Adipocyte (in vitro differentiated cells): Measurements from ENCODE around the gene TMEM82.
A peak's percentile ranks its signal among the peaks of the same experiment; 100 is the strongest.

Experiments
- DNase-seq: peaks from one replicate; pipeline ENCODE4 v3.0.0-alpha.2; 2015; ENCODE audit warnings: low read depth
- H3K27me3 ChIP-seq: replicated peaks from 2 replicates; pipeline ENCODE4 v1.7.0; 2013; ENCODE audit warnings: mild to moderate bottlenecking, low read length, moderate library complexity; ENCODE audit not compliant: control insufficient read depth, insufficient read depth
- H3K36me3 ChIP-seq: 2 replicates; pipeline ENCODE4 v1.7.0; 2013; ENCODE audit warnings: low read length, mild to moderate bottlenecking, moderate library complexity; ENCODE audit not compliant: control insufficient read depth, insufficient read depth, severe bottlenecking
- H3K4me1 ChIP-seq: 2 replicates; pipeline ENCODE4 v1.7.0; 2013; ENCODE audit warnings: mild to moderate bottlenecking, low read length, moderate library complexity; ENCODE audit not compliant: control insufficient read depth, insufficient read depth
- H3K4me3 ChIP-seq: 2 replicates; pipeline ENCODE4 v1.7.0; 2013; ENCODE audit warnings: mild to moderate bottlenecking, low read length, moderate library complexity
- H3K9ac ChIP-seq: 2 replicates; pipeline ENCODE4 v1.7.0; 2013; ENCODE audit warnings: mild to moderate bottlenecking, low read length, moderate library complexity
- H3K9me3 ChIP-seq: 2 replicates; pipeline ENCODE4 v1.7.0; 2013; ENCODE audit warnings: mild to moderate bottlenecking, low read length, moderate library complexity; ENCODE audit not compliant: control insufficient read depth

Gene TMEM82

GRCh38 chr1:15758953-15759661 is 16.8 kb downstream of the TMEM82 start:
- H3K4me3 ChIP-seq, result peak overlapping the region; percentile 80
- no peaks in the 10 kb centered on the region for H3K9me3 ChIP-seq
- peak; percentile 72 for DNase-seq
- peaks cover 40% of the 10 kb centered on the region for H3K4me1 ChIP-seq
- no peaks in the 10 kb centered on the region for H3K36me3 ChIP-seq
- no peaks in the 10 kb centered on the region for H3K27me3 ChIP-seq
- peak overlapping the region; percentile 85 for H3K9ac ChIP-seq

- Histone ChIP-seq H3K27me3 (no peaks in the 10 kb centered on the region), H3K36me3 (peaks cover 7% of the 10 kb centered on the region), H3K9ac (peak overlapping the region; percentile 71), H3K4me1 (peaks cover 34% of the 10 kb centered on the region), H3K4me3 (peak overlapping the region; percentile 65), H3K9me3 (no peaks in the 10 kb centered on the region)
- DNase-seq, result peak; percentile 73
These were observed 18.4 kb downstream of the TMEM82 start for GRCh38 chr1:15760520-15761211.

GRCh38 chr1:15761366-15762128 is 19.2 kb downstream of the TMEM82 start:
- no peaks in the 10 kb centered on the region for H3K27me3 ChIP-seq
- H3K9me3 ChIP-seq, result no peaks in the 10 kb centered on the region
- peak overlapping the region; percentile 65 for H3K4me3 ChIP-seq
- peaks cover 33% of the 10 kb centered on the region for H3K4me1 ChIP-seq
- peaks cover 9% of the 10 kb centered on the region for H3K36me3 ChIP-seq
- H3K9ac ChIP-seq, result peak overlapping the region; percentile 71
- DNase-seq, result peak; percentile 23

- Histone ChIP-seq H3K36me3 (peaks cover 9% of the 10 kb centered on the region), H3K9ac (no peak overlapping the region), H3K27me3 (no peaks in the 10 kb centered on the region), H3K4me1 (peaks cover 28% of the 10 kb centered on the region), H3K9me3 (no peaks in the 10 kb centered on the region), H3K4me3 (no peak overlapping the region)
- DNase-seq, result no peak
These were observed 20.2 kb downstream of the TMEM82 start for GRCh38 chr1:15762546-15762945.

- H3K4me1 ChIP-seq, result peaks cover 21% of the 10 kb centered on the region
- H3K4me3 ChIP-seq, result no peak overlapping the region
- H3K9ac ChIP-seq, result no peak overlapping the region
- no peaks in the 10 kb centered on the region for H3K27me3 ChIP-seq
- no peak for DNase-seq
- H3K36me3 ChIP-seq, result peaks cover 16% of the 10 kb centered on the region
- H3K9me3 ChIP-seq, result no peaks in the 10 kb centered on the region
These were observed 22.0 kb downstream of the TMEM82 start for GRCh38 chr1:15764269-15764764.

GRCh38 chr1:15764890-15765289 is 22.6 kb downstream of the TMEM82 start:
- Histone ChIP-seq H3K4me3 (no peak overlapping the region), H3K9me3 (no peaks in the 10 kb centered on the region), H3K4me1 (peaks cover 20% of the 10 kb centered on the region), H3K9ac (no peak overlapping the region), H3K36me3 (peaks cover 16% of the 10 kb centered on the region), H3K27me3 (no peaks in the 10 kb centered on the region)
- DNase-seq, result no peak

- Histone ChIP-seq H3K4me1 (peaks cover 13% of the 10 kb centered on the region), H3K27me3 (no peaks in the 10 kb centered on the region), H3K36me3 (peaks cover 21% of the 10 kb centered on the region), H3K9me3 (no peaks in the 10 kb centered on the region), H3K9ac (no peak overlapping the region), H3K4me3 (no peak overlapping the region)
- DNase-seq, result no peak
These were observed 23.3 kb downstream of the TMEM82 start for GRCh38 chr1:15765495-15766194.

GRCh38 chr1:15767941-15768340 is 25.6 kb downstream of the TMEM82 start:
- no peaks in the 10 kb centered on the region for H3K4me1 ChIP-seq
- no peak overlapping the region for H3K9ac ChIP-seq
- DNase-seq, result no peak
- peaks cover 35% of the 10 kb centered on the region for H3K36me3 ChIP-seq
- H3K9me3 ChIP-seq, result no peaks in the 10 kb centered on the region
- H3K27me3 ChIP-seq, result no peaks in the 10 kb centered on the region
- H3K4me3 ChIP-seq, result no peak overlapping the region

GRCh38 chr1:15768388-15768787 is 26.1 kb downstream of the TMEM82 start:
- Histone ChIP-seq H3K36me3 (peaks cover 35% of the 10 kb centered on the region), H3K4me1 (no peaks in the 10 kb centered on the region), H3K4me3 (no peak overlapping the region)

GRCh38 chr1:15770313-15770962 is 28.1 kb downstream of the TMEM82 start:
- Histone ChIP-seq H3K9ac (no peak overlapping the region), H3K9me3 (no peaks in the 10 kb centered on the region), H3K4me3 (no peak overlapping the region), H3K4me1 (no peaks in the 10 kb centered on the region), H3K36me3 (peaks cover 38% of the 10 kb centered on the region), H3K27me3 (no peaks in the 10 kb centered on the region)
- no peak for DNase-seq

More at GRCh38 chr1:15768388-15768787, 26.1 kb downstream of the TMEM82 start:
- no peaks in the 10 kb centered on the region for H3K9me3 ChIP-seq
- H3K9ac ChIP-seq, result no peak overlapping the region
- DNase-seq, result no peak
- no peaks in the 10 kb centered on the region for H3K27me3 ChIP-seq
